Measurements from ENCODE around the gene MTMR1.

The MTMR1 gene

GRCh38 chrX:150692831-150693724, at the start of gene MTMR1:
Gene MTMR1 (plus strand): TSS chrX:150693396. CDS start chrX:150693531, 135 bp downstream.
- DNase-seq, result peak in 25 of 58 donors; percentile 0 to 42 (median 11)

- DNase-seq, result no peak
Measured at GRCh38 chrX:150643958-150644357, 49.2 kb upstream of the MTMR1 start.

- no peak for DNase-seq
Measured at GRCh38 chrX:150644422-150644821, 48.8 kb upstream of the MTMR1 start.

GRCh38 chrX:150647331-150647730, 45.9 kb upstream of the MTMR1 start:
- DNase-seq, result no peak

GRCh38 chrX:150648296-150648940, 44.8 kb upstream of the MTMR1 start:
- no peak for DNase-seq

- DNase-seq, result peak in 1 of 58 donors; percentile 2
Measured at GRCh38 chrX:150649096-150649870, 43.9 kb upstream of the MTMR1 start.

- DNase-seq, result no peak
Measured at GRCh38 chrX:150651906-150652305, 41.3 kb upstream of the MTMR1 start.

- no peak for DNase-seq
Measured at GRCh38 chrX:150655788-150656187, 37.4 kb upstream of the MTMR1 start.

GRCh38 chrX:150663073-150663472, 30.1 kb upstream of the MTMR1 start:
- no peak for DNase-seq

GRCh38 chrX:150664290-150664689, 28.9 kb upstream of the MTMR1 start:
- DNase-seq, result peak in 27 of 58 donors; percentile 0 to 34 (median 4)

- DNase-seq, result no peak
Measured at GRCh38 chrX:150676221-150676620, 17.0 kb upstream of the MTMR1 start.

- peak in 4 of 58 donors; percentile 0 to 7 (median 2) for DNase-seq
Measured at GRCh38 chrX:150680974-150681373, 12.2 kb upstream of the MTMR1 start.

- no peak for DNase-seq
Measured at GRCh38 chrX:150683112-150683511, 10.1 kb upstream of the MTMR1 start.

- no peak for DNase-seq
Measured at GRCh38 chrX:150683536-150684146, 9.6 kb upstream of the MTMR1 start.

GRCh38 chrX:150688911-150689451, 4.2 kb upstream of the MTMR1 start:
- DNase-seq, result no peak

- DNase-seq, result peak in 1 of 58 donors; percentile 12
Measured at GRCh38 chrX:150690126-150690525, 3.1 kb upstream of the MTMR1 start.

GRCh38 chrX:150692296-150692695, 900 bp upstream of the MTMR1 start:
- peak in 1 of 58 donors; percentile 39 for DNase-seq

GRCh38 chrX:150693725-150694574, 754 bp downstream of the MTMR1 start:
- peak in 14 of 58 donors; percentile 0 to 22 (median 7) for DNase-seq

GRCh38 chrX:150694738-150695410, 1.7 kb downstream of the MTMR1 start:
- no peak for DNase-seq
